Left lobe of liver (tissue), 2 donors: Measurements from ENCODE around the gene LIMS1. TPM values are rescaled to one million over a fixed set of nuclear protein-coding genes. Genes with fewer than 3 reads are reported as not detected.
"Not testable (repeated sequence)": the region's sequence is repeated elsewhere in the genome, so short reads cannot be mapped to it uniquely, and the experiment has no call there.

Experiments
- ATAC-seq: fragments of 200-7000 bp; cut with Tn5 transposase; one replicate; pipeline ENCODE4 v1.9.1; 2020; ENCODE audit warnings: mild to moderate bottlenecking, moderate library complexity
- DNase-seq: peaks from one replicate; pipeline ENCODE4 v3.0.0-alpha.2; 2020; ENCODE audit warnings: low spot score
- total RNA-seq: library from RNA; stranded (reverse); gene quantifications from one replicate; pipeline ENCODE4 v1.2.1, GENCODE V29; 2021
- donor health status: DM: no; HTN: no; CAD: no; lungs with moderate emphysema.
- donor health status: DM: no; HTN: yes; CAD: no.

Gene LIMS1
- total RNA-seq, 1 donor from 2014 or later, result 18.1 TPM

- ATAC-seq (no peak), DNase-seq (no peak)
Measured at GRCh38 chr2:108701806-108702205, 167.5 kb downstream of the LIMS1 start.

GRCh38 chr2:108704871-108705270, 170.6 kb downstream of the LIMS1 start:
- ATAC-seq, result no peak
- DNase-seq, result no peak

- no peak for DNase-seq
- no peak for ATAC-seq
Measured at GRCh38 chr2:108707300-108707699, 173.0 kb downstream of the LIMS1 start.

- ATAC-seq, DNase-seq: not testable (repeated sequence)
Measured at GRCh38 chr2:108716971-108717370, 182.7 kb downstream of the LIMS1 start.

- ATAC-seq (peak; percentile 98), DNase-seq (peak; percentile 97)
Measured at GRCh38 chr2:108719149-108720044, 185.1 kb downstream of the LIMS1 start, which contains the start of gene RANBP2. Gene RANBP2, plus strand, starts transcription at chr2:108719482. Its CDS starts 125 bp downstream, at chr2:108719607.

GRCh38 chr2:108726048-108726447, 191.8 kb downstream of the LIMS1 start:
- not testable (repeated sequence) for DNase-seq, ATAC-seq

GRCh38 chr2:108734656-108735055, 200.4 kb downstream of the LIMS1 start:
- not testable (repeated sequence) for DNase-seq, ATAC-seq

Other genes with a start within 250 kb of the LIMS1 start
- gene SULT1C2, start 245.6 kb upstream of the LIMS1 start, total RNA-seq, result 1.9 TPM
- 1.7 TPM for gene SULT1C4, start 156.5 kb upstream of the LIMS1 start, total RNA-seq
- gene GCC2, start 85.3 kb upstream of the LIMS1 start, total RNA-seq, result 12.6 TPM
- gene RANBP2, start 185.0 kb downstream of the LIMS1 start, total RNA-seq, result 37.7 TPM